HepG2 (cell line): ENCODE results near the gene SPDYE16. TPM values are rescaled to one million over a fixed set of nuclear protein-coding genes. Genes with fewer than 3 reads are reported as not detected.

ENCODE experiments used
- HOXA3 ChIP-seq: sonication (generic); formaldehyde crosslinking; IDR thresholded peaks from 2 replicates; pipeline ENCODE4 v1.5.0; 2020; ENCODE audit warnings: missing genetic modification reagents
- MED8 ChIP-seq: sonication (generic); formaldehyde crosslinking; IDR thresholded peaks from 2 replicates; pipeline ENCODE4 v1.8.1; 2023; ENCODE audit warnings: mild to moderate bottlenecking, missing genetic modification reagents; ENCODE audit not compliant: insufficient replicate concordance
- PTBP1 ChIP-seq: fragments of 200-400 bp; formaldehyde crosslinking; IDR thresholded peaks from 2 replicates; pipeline ENCODE4 v1.6.1; 2018; ENCODE audit warnings: low read length, low read depth; ENCODE audit not compliant: poor library complexity, severe bottlenecking
- RBM39 ChIP-seq: fragments of 200-400 bp; formaldehyde crosslinking; IDR thresholded peaks from one replicate; pipeline ENCODE4 v1.6.1; 2018; ENCODE audit warnings: antibody characterized with exemption, mild to moderate bottlenecking, low read depth, low read length; ENCODE audit not compliant: poor library complexity, severe bottlenecking
- ZEB1 ChIP-seq: IDR thresholded peaks from 2 replicates; pipeline ENCODE4 v1.6.1; 2012; ENCODE audit warnings: mild to moderate bottlenecking, low read depth, inconsistent platforms; ENCODE audit not compliant: insufficient replicate concordance
- ZMYM2 ChIP-seq: sonication (generic); formaldehyde crosslinking; IDR thresholded peaks from 2 replicates; pipeline ENCODE4 v1.8.0; 2022; ENCODE audit warnings: mild to moderate bottlenecking, missing genetic modification reagents
- ZNF160 ChIP-seq: sonication (generic); formaldehyde crosslinking; IDR thresholded peaks from 2 replicates; pipeline ENCODE4 v1.8.0; 2022; ENCODE audit warnings: mild to moderate bottlenecking, inconsistent platforms, missing genetic modification reagents
- ZNF296 ChIP-seq: sonication (generic); formaldehyde crosslinking; conservative IDR thresholded peaks from 2 replicates; pipeline ENCODE4 v1.5.0; 2020; ENCODE audit warnings: mild to moderate bottlenecking, missing genetic modification reagents
- ZNF703 ChIP-seq: sonication (generic); formaldehyde crosslinking; IDR thresholded peaks from 2 replicates; pipeline ENCODE4 v1.5.1; 2020; ENCODE audit warnings: missing genetic modification reagents, mild to moderate bottlenecking, moderate library complexity, borderline replicate concordance
- ZNF75D ChIP-seq: sonication (generic); formaldehyde crosslinking; IDR thresholded peaks from 2 replicates; pipeline ENCODE4 v1.8.1; 2023; ENCODE audit warnings: missing genetic modification reagents, mild to moderate bottlenecking, borderline replicate concordance
- polyA plus RNA-seq, 8 experiments: library from polyadenylated mRNA; depleted of rRNA in 3 of 8; stranded (reverse) in 7 of 8; unstranded in 1 of 8; fragments of >200 nt; fragmentation: Illumina TruSeq in 4 of 8; extraction: Trizol in 4 of 8; gene quantifications; 2 replicates each; pipeline versions ENCODE4 v1.2.1 to v1.2.3, GENCODE V29; 2011 to 2016; ENCODE audit warnings: low read depth in 4 of 8, missing spikeins in 1 of 8, mixed read lengths in 1 of 8; ENCODE audit not compliant: insufficient read depth in 1 of 8
- total RNA-seq, 5 experiments: library from RNA; depleted of rRNA; stranded (reverse); fragments of >200 nt; fragmentation: Illumina TruSeq; extraction: Trizol; gene quantifications; 2 replicates each; pipeline ENCODE4 v1.2.3, GENCODE V29; 2016; ENCODE audit warnings: low read depth in 1 of 5
- TF ChIP-seq, protein P1 (sequence below): sonication (generic); formaldehyde crosslinking; IDR thresholded peaks from 2 replicates; pipeline ENCODE4; 2020; ENCODE audit warnings: missing genetic modification reagents, mild to moderate bottlenecking, borderline replicate concordance
- TF ChIP-seq, protein P2 (sequence below): sonication (generic); formaldehyde crosslinking; IDR thresholded peaks from 2 replicates; pipeline ENCODE4 v1.4.0; 2020; ENCODE audit warnings: missing genetic modification reagents
- TF ChIP-seq, protein P3 (sequence below): sonication (generic); formaldehyde crosslinking; IDR thresholded peaks from 2 replicates; pipeline ENCODE4 v1.4.0; 2020; ENCODE audit warnings: mild to moderate bottlenecking, missing genetic modification reagents
- TF ChIP-seq, protein P4 (sequence below), 2 experiments: sonication (generic) in 1 of 2; formaldehyde crosslinking in 1 of 2; IDR thresholded peaks; 2 replicates each; pipeline versions ENCODE4 v1.5.1 to v1.6.1; 2011 to 2020; ENCODE audit warnings: borderline replicate concordance in 1 of 2, low read depth in 1 of 2, low read length in 1 of 2, mild to moderate bottlenecking in 1 of 2, missing genetic modification reagents in 1 of 2, moderate library complexity in 1 of 2
- TF ChIP-seq, protein P5 (sequence below): IDR thresholded peaks from 2 replicates; pipeline ENCODE4 v1.6.1; 2016
- TF ChIP-seq, protein P6 (sequence below): IDR thresholded peaks from 2 replicates; pipeline ENCODE4 v1.6.1; 2012; ENCODE audit warnings: low read depth, low read length, improper control_type of control experiment

Gene SPDYE16
- total and polyA plus RNA-seq, 2 of the 13 experiments (the other 11 are each of a cell fraction or from before 2014, with no cell fraction given) = 0.11 TPM; not detected in 1

DNA sequence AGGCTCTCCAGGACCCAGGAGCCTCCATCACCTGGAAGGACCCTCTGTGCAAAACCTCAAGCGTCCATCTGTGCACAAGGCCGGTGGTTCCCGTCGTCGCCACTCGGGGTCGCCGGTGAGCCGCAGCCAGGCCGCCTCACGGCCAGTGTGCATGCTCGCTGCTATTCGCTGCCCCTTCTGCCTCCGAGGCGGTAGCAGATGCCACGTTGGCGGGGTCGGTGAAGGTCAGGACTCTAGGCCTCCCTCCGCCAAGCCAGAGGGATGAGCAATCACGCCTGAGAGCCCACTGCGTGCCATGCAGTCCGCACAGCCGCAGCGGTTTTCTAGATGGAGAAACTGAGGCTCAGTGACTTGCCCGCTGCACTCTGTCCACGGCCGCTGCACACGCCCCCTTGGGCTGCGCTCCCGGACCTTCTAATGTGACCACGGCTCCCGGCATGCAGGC lies 27.1 kb downstream of the SPDYE16 start (continued):
- TF ChIP-seq, protein P1, sequence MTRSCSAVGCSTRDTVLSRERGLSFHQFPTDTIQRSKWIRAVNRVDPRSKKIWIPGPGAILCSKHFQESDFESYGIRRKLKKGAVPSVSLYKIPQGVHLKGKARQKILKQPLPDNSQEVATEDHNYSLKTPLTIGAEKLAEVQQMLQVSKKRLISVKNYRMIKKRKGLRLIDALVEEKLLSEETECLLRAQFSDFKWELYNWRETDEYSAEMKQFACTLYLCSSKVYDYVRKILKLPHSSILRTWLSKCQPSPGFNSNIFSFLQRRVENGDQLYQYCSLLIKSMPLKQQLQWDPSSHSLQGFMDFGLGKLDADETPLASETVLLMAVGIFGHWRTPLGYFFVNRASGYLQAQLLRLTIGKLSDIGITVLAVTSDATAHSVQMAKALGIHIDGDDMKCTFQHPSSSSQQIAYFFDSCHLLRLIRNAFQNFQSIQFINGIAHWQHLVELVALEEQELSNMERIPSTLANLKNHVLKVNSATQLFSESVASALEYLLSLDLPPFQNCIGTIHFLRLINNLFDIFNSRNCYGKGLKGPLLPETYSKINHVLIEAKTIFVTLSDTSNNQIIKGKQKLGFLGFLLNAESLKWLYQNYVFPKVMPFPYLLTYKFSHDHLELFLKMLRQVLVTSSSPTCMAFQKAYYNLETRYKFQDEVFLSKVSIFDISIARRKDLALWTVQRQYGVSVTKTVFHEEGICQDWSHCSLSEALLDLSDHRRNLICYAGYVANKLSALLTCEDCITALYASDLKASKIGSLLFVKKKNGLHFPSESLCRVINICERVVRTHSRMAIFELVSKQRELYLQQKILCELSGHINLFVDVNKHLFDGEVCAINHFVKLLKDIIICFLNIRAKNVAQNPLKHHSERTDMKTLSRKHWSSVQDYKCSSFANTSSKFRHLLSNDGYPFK (CRISPR knock-in tag) = peak; percentile 72; the same call in 1 of the 2 replicates
- TF ChIP-seq ZNF296 (CRISPR knock-in tag) = no peak
- no peak for TF ChIP-seq MED8
- TF ChIP-seq ZEB1 = no peak
- TF ChIP-seq, protein P2, sequence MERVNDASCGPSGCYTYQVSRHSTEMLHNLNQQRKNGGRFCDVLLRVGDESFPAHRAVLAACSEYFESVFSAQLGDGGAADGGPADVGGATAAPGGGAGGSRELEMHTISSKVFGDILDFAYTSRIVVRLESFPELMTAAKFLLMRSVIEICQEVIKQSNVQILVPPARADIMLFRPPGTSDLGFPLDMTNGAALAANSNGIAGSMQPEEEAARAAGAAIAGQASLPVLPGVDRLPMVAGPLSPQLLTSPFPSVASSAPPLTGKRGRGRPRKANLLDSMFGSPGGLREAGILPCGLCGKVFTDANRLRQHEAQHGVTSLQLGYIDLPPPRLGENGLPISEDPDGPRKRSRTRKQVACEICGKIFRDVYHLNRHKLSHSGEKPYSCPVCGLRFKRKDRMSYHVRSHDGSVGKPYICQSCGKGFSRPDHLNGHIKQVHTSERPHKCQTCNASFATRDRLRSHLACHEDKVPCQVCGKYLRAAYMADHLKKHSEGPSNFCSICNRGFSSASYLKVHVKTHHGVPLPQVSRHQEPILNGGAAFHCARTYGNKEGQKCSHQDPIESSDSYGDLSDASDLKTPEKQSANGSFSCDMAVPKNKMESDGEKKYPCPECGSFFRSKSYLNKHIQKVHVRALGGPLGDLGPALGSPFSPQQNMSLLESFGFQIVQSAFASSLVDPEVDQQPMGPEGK (CRISPR knock-in tag) = 0 out of 2 replicates have a peak, but pooled peaks have one; percentile 12
- TF ChIP-seq RBM39 = no peak
- TF ChIP-seq, protein P3, sequence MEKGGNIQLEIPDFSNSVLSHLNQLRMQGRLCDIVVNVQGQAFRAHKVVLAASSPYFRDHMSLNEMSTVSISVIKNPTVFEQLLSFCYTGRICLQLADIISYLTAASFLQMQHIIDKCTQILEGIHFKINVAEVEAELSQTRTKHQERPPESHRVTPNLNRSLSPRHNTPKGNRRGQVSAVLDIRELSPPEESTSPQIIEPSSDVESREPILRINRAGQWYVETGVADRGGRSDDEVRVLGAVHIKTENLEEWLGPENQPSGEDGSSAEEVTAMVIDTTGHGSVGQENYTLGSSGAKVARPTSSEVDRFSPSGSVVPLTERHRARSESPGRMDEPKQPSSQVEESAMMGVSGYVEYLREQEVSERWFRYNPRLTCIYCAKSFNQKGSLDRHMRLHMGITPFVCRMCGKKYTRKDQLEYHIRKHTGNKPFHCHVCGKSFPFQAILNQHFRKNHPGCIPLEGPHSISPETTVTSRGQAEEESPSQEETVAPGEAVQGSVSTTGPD (CRISPR knock-in tag) = no peak
- TF ChIP-seq HOXA3 (CRISPR knock-in tag) = peak; percentile 51; the same call in 1 of the 2 replicates
- TF ChIP-seq, protein P4, sequence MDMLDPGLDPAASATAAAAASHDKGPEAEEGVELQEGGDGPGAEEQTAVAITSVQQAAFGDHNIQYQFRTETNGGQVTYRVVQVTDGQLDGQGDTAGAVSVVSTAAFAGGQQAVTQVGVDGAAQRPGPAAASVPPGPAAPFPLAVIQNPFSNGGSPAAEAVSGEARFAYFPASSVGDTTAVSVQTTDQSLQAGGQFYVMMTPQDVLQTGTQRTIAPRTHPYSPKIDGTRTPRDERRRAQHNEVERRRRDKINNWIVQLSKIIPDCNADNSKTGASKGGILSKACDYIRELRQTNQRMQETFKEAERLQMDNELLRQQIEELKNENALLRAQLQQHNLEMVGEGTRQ (IDR thresholded peaks at IDR 0.05; ENCODE audit: low read depth, low read length) = no peak
- TF ChIP-seq, protein P4 (CRISPR knock-in tag; IDR thresholded peaks at IDR 0.05; ENCODE audit: borderline replicate concordance) = no peak
- TF ChIP-seq PTBP1 = no peak
- no peak for TF ChIP-seq ZNF703 (CRISPR knock-in tag)
- no peak for TF ChIP-seq ZNF75D (CRISPR knock-in tag)
- TF ChIP-seq, protein P5, sequence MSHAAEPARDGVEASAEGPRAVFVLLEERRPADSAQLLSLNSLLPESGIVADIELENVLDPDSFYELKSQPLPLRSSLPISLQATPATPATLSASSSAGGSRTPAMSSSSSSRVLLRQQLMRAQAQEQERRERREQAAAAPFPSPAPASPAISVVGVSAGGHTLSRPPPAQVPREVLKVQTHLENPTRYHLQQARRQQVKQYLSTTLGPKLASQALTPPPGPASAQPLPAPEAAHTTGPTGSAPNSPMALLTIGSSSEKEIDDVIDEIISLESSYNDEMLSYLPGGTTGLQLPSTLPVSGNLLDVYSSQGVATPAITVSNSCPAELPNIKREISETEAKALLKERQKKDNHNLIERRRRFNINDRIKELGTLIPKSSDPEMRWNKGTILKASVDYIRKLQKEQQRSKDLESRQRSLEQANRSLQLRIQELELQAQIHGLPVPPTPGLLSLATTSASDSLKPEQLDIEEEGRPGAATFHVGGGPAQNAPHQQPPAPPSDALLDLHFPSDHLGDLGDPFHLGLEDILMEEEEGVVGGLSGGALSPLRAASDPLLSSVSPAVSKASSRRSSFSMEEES (CRISPR knock-in tag) = no peak
- no peak for TF ChIP-seq ZNF160 (CRISPR knock-in tag)
- TF ChIP-seq, protein P6, sequence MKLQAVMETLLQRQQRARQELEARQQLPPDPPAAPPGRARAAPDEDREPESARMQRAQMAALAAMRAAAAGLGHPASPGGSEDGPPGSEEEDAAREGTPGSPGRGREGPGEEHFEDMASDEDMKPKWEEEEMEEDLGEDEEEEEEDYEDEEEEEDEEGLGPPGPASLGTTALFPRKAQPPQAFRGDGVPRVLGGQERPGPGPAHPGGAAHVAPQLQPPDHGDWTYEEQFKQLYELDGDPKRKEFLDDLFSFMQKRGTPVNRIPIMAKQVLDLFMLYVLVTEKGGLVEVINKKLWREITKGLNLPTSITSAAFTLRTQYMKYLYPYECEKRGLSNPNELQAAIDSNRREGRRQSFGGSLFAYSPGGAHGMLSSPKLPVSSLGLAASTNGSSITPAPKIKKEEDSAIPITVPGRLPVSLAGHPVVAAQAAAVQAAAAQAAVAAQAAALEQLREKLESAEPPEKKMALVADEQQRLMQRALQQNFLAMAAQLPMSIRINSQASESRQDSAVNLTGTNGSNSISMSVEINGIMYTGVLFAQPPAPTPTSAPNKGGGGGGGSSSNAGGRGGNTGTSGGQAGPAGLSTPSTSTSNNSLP = no peak
- TF ChIP-seq ZMYM2 = no peak
